ENCODE data around the gene OSBPL1A.

OSBPL1A gene

GRCh38 chr18:24138409-24138788 is 259.2 kb downstream of the OSBPL1A start:
- in situ Hi-C loops (cut with MboI; ENCODE audit: low sequenced_read_pairs), result no loop called here

GRCh38 chr18:24136967-24137373 is 260.7 kb downstream of the OSBPL1A start:
- in situ Hi-C loops (cut with MboI; ENCODE audit: low sequenced_read_pairs), result no loop called here

GRCh38 chr18:24130494-24130893 is 267.1 kb downstream of the OSBPL1A start:
- in situ Hi-C loops (cut with MboI; ENCODE audit: low sequenced_read_pairs), result no loop called here

GRCh38 chr18:24128700-24129099 is 268.9 kb downstream of the OSBPL1A start:
- in situ Hi-C loops (cut with MboI; ENCODE audit: low sequenced_read_pairs), result no loop called here

- in situ Hi-C loops (cut with MboI; ENCODE audit: low sequenced_read_pairs), result no loop called here
Measured at GRCh38 chr18:24127735-24128134, 269.9 kb downstream of the OSBPL1A start.

- in situ Hi-C loops (cut with MboI; ENCODE audit: low sequenced_read_pairs), result no loop called here
Measured at GRCh38 chr18:24126155-24126961, 271.3 kb downstream of the OSBPL1A start.

GRCh38 chr18:24121625-24122024 is 276.0 kb downstream of the OSBPL1A start:
- in situ Hi-C loops (cut with MboI; ENCODE audit: low sequenced_read_pairs), result no loop called here

GRCh38 chr18:24120676-24121075 is 276.9 kb downstream of the OSBPL1A start:
- in situ Hi-C loops (cut with MboI; ENCODE audit: low sequenced_read_pairs), result no loop called here

- in situ Hi-C loops (cut with MboI; ENCODE audit: low sequenced_read_pairs), result no loop called here
Measured at GRCh38 chr18:24118750-24119577, 278.7 kb downstream of the OSBPL1A start.

GRCh38 chr18:24115628-24116027 is 282.0 kb downstream of the OSBPL1A start:
- in situ Hi-C loops (cut with MboI; ENCODE audit: low sequenced_read_pairs), result no loop called here

- in situ Hi-C loops (cut with MboI; ENCODE audit: low sequenced_read_pairs), result no loop called here
Measured at GRCh38 chr18:24114924-24115549, 282.6 kb downstream of the OSBPL1A start.

GRCh38 chr18:24112874-24113615 is 284.6 kb downstream of the OSBPL1A start:
- in situ Hi-C loops (cut with MboI; ENCODE audit: low sequenced_read_pairs), result no loop called here

- in situ Hi-C loops (cut with MboI; ENCODE audit: low sequenced_read_pairs), result no loop called here
Measured at GRCh38 chr18:24112464-24112863, 285.2 kb downstream of the OSBPL1A start.

Data from hTERT RPE-1 (cell line).